ENCODE measurements around the gene ALK.

- TF ChIP-seq, protein P1, sequence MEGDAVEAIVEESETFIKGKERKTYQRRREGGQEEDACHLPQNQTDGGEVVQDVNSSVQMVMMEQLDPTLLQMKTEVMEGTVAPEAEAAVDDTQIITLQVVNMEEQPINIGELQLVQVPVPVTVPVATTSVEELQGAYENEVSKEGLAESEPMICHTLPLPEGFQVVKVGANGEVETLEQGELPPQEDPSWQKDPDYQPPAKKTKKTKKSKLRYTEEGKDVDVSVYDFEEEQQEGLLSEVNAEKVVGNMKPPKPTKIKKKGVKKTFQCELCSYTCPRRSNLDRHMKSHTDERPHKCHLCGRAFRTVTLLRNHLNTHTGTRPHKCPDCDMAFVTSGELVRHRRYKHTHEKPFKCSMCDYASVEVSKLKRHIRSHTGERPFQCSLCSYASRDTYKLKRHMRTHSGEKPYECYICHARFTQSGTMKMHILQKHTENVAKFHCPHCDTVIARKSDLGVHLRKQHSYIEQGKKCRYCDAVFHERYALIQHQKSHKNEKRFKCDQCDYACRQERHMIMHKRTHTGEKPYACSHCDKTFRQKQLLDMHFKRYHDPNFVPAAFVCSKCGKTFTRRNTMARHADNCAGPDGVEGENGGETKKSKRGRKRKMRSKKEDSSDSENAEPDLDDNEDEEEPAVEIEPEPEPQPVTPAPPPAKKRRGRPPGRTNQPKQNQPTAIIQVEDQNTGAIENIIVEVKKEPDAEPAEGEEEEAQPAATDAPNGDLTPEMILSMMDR (IDR thresholded peaks at IDR 0.05; ENCODE audit: borderline replicate concordance, extremely low read depth, low read length, poor library complexity, severe bottlenecking), result no peak
- TF ChIP-seq EZH2 (IDR thresholded peaks at IDR 0.05; ENCODE audit: borderline replicate concordance, low read depth, low read length, severe bottlenecking), result no peak
Observed at GRCh38 chr2:29530281-29530680, 391.1 kb downstream of the ALK start.

Measured in DND-41 (cell line).